GM12892 (cell line): ENCODE results near the gene SULF2.

Source experiments
- POLR2A ChIP-seq: IDR thresholded peaks from 2 replicates; pipeline ENCODE4 v1.6.1; 2011; ENCODE audit warnings: low read depth, low read length, control low read depth
- POLR2AphosphoS5 ChIP-seq: IDR thresholded peaks from 2 replicates; pipeline ENCODE4 v1.6.1; 2011; ENCODE audit warnings: low read depth, low read length, control low read depth

- TF ChIP-seq POLR2AphosphoS5 (no peak), POLR2A (no peak)
These were observed 109.0 kb downstream of the SULF2 start for GRCh38 chr20:47676219-47676721.
